SU-DHL-6 (cell line): ENCODE data around the gene APRT.

ENCODE experiments used
- H2AFZ ChIP-seq: fragments of 200-600 bp; sonication (generic); 2 replicates; pipeline ENCODE4 v1.6.1; 2014; ENCODE audit warnings: low read depth, mild to moderate bottlenecking, moderate library complexity, mixed read lengths, antibody characterized with exemption, low read length; ENCODE audit not compliant: severe bottlenecking
- H3F3A ChIP-seq: fragments of 200-600 bp; shearing (Covaris generic); 2 replicates; pipeline ENCODE4 v1.6.0; 2016; ENCODE audit warnings: antibody characterized with exemption, mild to moderate bottlenecking; ENCODE audit not compliant: insufficient read depth
- H3K27ac ChIP-seq: fragments of 200-600 bp; sonication (generic); 2 replicates; pipeline ENCODE4 v1.5.1; 2016; ENCODE audit warnings: low read depth, mild to moderate bottlenecking, low read length, moderate library complexity, mixed read lengths
- H3K27me3 ChIP-seq: fragments of 200-600 bp; sonication (generic), shearing (Covaris generic); 2 replicates; pipeline ENCODE4 v1.6.0; 2014; ENCODE audit warnings: mild to moderate bottlenecking, low read length
- H3K36me3 ChIP-seq: fragments of 200-600 bp; sonication (generic); 2 replicates; pipeline ENCODE4 v1.6.1; 2014; ENCODE audit warnings: mild to moderate bottlenecking, low read length, mixed read lengths
- H3K4me2 ChIP-seq: fragments of 300-600, 200-600 bp; shearing (Covaris generic), sonication (generic); 2 replicates; pipeline ENCODE4 v1.6.0; 2014; ENCODE audit warnings: low read length, low read depth, mild to moderate bottlenecking; ENCODE audit not compliant: poor library complexity, severe bottlenecking
- H3K4me3 ChIP-seq: fragments of 200-600 bp; sonication (generic); 2 replicates; pipeline ENCODE4 v1.5.1; 2014; ENCODE audit warnings: antibody characterized with exemption, low read length, mild to moderate bottlenecking, mixed read lengths; ENCODE audit not compliant: insufficient read depth, poor library complexity, severe bottlenecking
- H3K79me2 ChIP-seq: fragments of 200-600 bp; sonication (generic); 2 replicates; pipeline ENCODE4 v1.6.1; 2014; ENCODE audit warnings: mild to moderate bottlenecking, low read length, moderate library complexity; ENCODE audit not compliant: insufficient read depth
- H3K9ac ChIP-seq: fragments of 200-600 bp; sonication (generic); 2 replicates; pipeline ENCODE4 v1.7.0; 2014; ENCODE audit warnings: mild to moderate bottlenecking, low read length
- H3K9me2 ChIP-seq: fragments of 200-600 bp; sonication (generic); replicated peaks from 2 replicates; pipeline ENCODE4 v1.6.1; 2014; ENCODE audit warnings: low read length; ENCODE audit not compliant: insufficient read depth
- H3K9me3 ChIP-seq: fragments of 200-600 bp; sonication (generic); 2 replicates; pipeline ENCODE4 v1.6.1; 2014; ENCODE audit warnings: low read length, mixed read lengths; ENCODE audit not compliant: insufficient read depth
- H4K20me1 ChIP-seq: fragments of 200-600 bp; sonication (generic); 2 replicates; pipeline ENCODE4 v1.6.1; 2014; ENCODE audit warnings: low read depth, mild to moderate bottlenecking, antibody characterized with exemption, low read length, moderate library complexity, mixed read lengths
- CTCF ChIP-seq: fragments of 200-600 bp; sonication (generic); IDR thresholded peaks from one replicate; pipeline ENCODE4 v1.5.1; 2017; ENCODE audit warnings: antibody characterized with exemption, mild to moderate bottlenecking, low read length, moderate library complexity; ENCODE audit not compliant: insufficient read depth, poor library complexity, severe bottlenecking
- EZH2phosphoT487 ChIP-seq: fragments of 200-600 bp; sonication (generic), shearing (Covaris generic); conservative IDR thresholded peaks from 2 replicates; pipeline ENCODE4 v1.6.1; 2018; ENCODE audit warnings: mild to moderate bottlenecking, antibody characterized with exemption, low read length, moderate library complexity, mixed read lengths

APRT gene

GRCh38 chr16:88855736-88856121 lies 44.0 kb upstream of the APRT start:
- Histone ChIP-seq H2AFZ (no peak overlapping the region), H3F3A (peaks cover 7% of the 10 kb centered on the region), H3K4me2 (peak overlapping the region; percentile 39), H3K27ac (no peak overlapping the region), H3K9me3 (no peaks in the 10 kb centered on the region), H3K9me2 (no peaks in the 10 kb centered on the region), H3K27me3 (no peaks in the 10 kb centered on the region), H3K36me3 (no peaks in the 10 kb centered on the region), H3K4me3 (no peak overlapping the region), H3K9ac (no peak overlapping the region), H4K20me1 (no peaks in the 10 kb centered on the region), H3K79me2 (peaks cover 4% of the 10 kb centered on the region)
- TF ChIP-seq CTCF (no peak), EZH2phosphoT487 (no peak)

GRCh38 chr16:88855176-88855575 lies 43.4 kb upstream of the APRT start:
- Histone ChIP-seq H3K9me2 (no peaks in the 10 kb centered on the region), H3K36me3 (no peaks in the 10 kb centered on the region), H4K20me1 (no peaks in the 10 kb centered on the region), H3K27ac (no peak overlapping the region), H3K9ac (no peak overlapping the region), H3F3A (peaks cover 7% of the 10 kb centered on the region), H3K4me3 (no peak overlapping the region), H3K79me2 (peaks cover 4% of the 10 kb centered on the region), H2AFZ (no peak overlapping the region), H3K9me3 (no peaks in the 10 kb centered on the region), H3K4me2 (peak overlapping the region; percentile 11), H3K27me3 (no peaks in the 10 kb centered on the region)
- TF ChIP-seq CTCF (no peak), EZH2phosphoT487 (no peak)

- no peaks in the 10 kb centered on the region for H3K9me2 ChIP-seq
- H2AFZ ChIP-seq, result no peak overlapping the region
- H3K27ac ChIP-seq, result no peak overlapping the region
- H3K79me2 ChIP-seq, result peaks cover 4% of the 10 kb centered on the region
- TF ChIP-seq EZH2phosphoT487, result no peak
- TF ChIP-seq CTCF, result no peak
- H3K27me3 ChIP-seq, result no peaks in the 10 kb centered on the region
- H3K36me3 ChIP-seq, result no peaks in the 10 kb centered on the region
- H3K4me2 ChIP-seq, result peak overlapping the region; percentile 11
- no peaks in the 10 kb centered on the region for H3K9me3 ChIP-seq
- H3F3A ChIP-seq, result peaks cover 7% of the 10 kb centered on the region
- no peak overlapping the region for H3K4me3 ChIP-seq
- H4K20me1 ChIP-seq, result no peaks in the 10 kb centered on the region
- no peak overlapping the region for H3K9ac ChIP-seq
These were observed 42.8 kb upstream of the APRT start for GRCh38 chr16:88854306-88855111.
